ENCODE measurements around the gene FRMD4A.

- TF ChIP-seq CTCF (conservative IDR thresholded peaks at IDR 0.05; ENCODE audit: low read depth, low read length) = no peak
- TF ChIP-seq POLR2A (IDR thresholded peaks at IDR 0.05; ENCODE audit: low read depth, low read length) = no peak
- no peak for TF ChIP-seq BHLHE40 (IDR thresholded peaks at IDR 0.05; ENCODE audit: low read depth, low read length)
- TF ChIP-seq RCOR1 (IDR thresholded peaks at IDR 0.05; ENCODE audit: insufficient replicate concordance, low read length) = no peak
- TF ChIP-seq CEBPB (IDR thresholded peaks at IDR 0.05; ENCODE audit: low read depth, low read length) = no peak
- TF ChIP-seq USF2 (IDR thresholded peaks at IDR 0.05; ENCODE audit: low read depth, low read length) = no peak
- no peak for TF ChIP-seq RFX5 (IDR thresholded peaks at IDR 0.05; ENCODE audit: low read depth, low read length)
- no peak for TF ChIP-seq MAZ (IDR thresholded peaks at IDR 0.05; ENCODE audit: borderline replicate concordance, low read depth, low read length)
- TF ChIP-seq ELK1 (IDR thresholded peaks at IDR 0.05; ENCODE audit: borderline replicate concordance, low read depth, low read length) = no peak
- TF ChIP-seq MXI1 (IDR thresholded peaks at IDR 0.05; ENCODE audit: borderline replicate concordance, low read depth, low read length) = no peak
- TF ChIP-seq SMC3 (IDR thresholded peaks at IDR 0.05; ENCODE audit: low read depth, low read length) = no peak
These were observed 174.6 kb downstream of the FRMD4A start for GRCh38 chr10:14156104-14156503.

Measured in IMR-90 (cell line).